Ishikawa (cell line): ENCODE data around the gene GAL3ST1.

ENCODE experiments used
- CEBPB ChIP-seq: IDR thresholded peaks from 2 replicates; pipeline ENCODE4 v1.6.1; 2012
- CREB1 ChIP-seq: IDR thresholded peaks from 2 replicates; pipeline ENCODE4 v1.6.1; 2012; ENCODE audit warnings: low read depth
- EGR1 ChIP-seq: IDR thresholded peaks from 2 replicates; pipeline ENCODE4 v1.6.1; 2012
- EP300 ChIP-seq: IDR thresholded peaks from 2 replicates; pipeline ENCODE4 v1.6.1; 2012; ENCODE audit warnings: borderline replicate concordance
- FOXM1 ChIP-seq: IDR thresholded peaks from 2 replicates; pipeline ENCODE4 v1.6.1; 2012; ENCODE audit warnings: low read depth, borderline replicate concordance
- MAX ChIP-seq: IDR thresholded peaks from 2 replicates; pipeline ENCODE4 v1.6.1; 2012
- NFIC ChIP-seq: IDR thresholded peaks from 2 replicates; pipeline ENCODE4 v1.6.1; 2012
- RAD21 ChIP-seq: IDR thresholded peaks from 2 replicates; pipeline ENCODE4 v1.6.1; 2012; ENCODE audit warnings: low read depth
- REST ChIP-seq: IDR thresholded peaks from 2 replicates; pipeline ENCODE4 v1.6.1; 2012; ENCODE audit warnings: low read depth, mild to moderate bottlenecking
- TAF1 ChIP-seq: IDR thresholded peaks from 2 replicates; pipeline ENCODE4 v1.6.1; 2012; ENCODE audit warnings: low read depth, mild to moderate bottlenecking
- TCF12 ChIP-seq: IDR thresholded peaks from 2 replicates; pipeline ENCODE4 v1.6.1; 2012; ENCODE audit warnings: low read depth
- TEAD4 ChIP-seq: IDR thresholded peaks from 2 replicates; pipeline ENCODE4 v1.6.1; 2012
- USF1 ChIP-seq: IDR thresholded peaks from 2 replicates; pipeline ENCODE4 v1.6.1; 2012
- YY1 ChIP-seq: IDR thresholded peaks from 2 replicates; pipeline ENCODE4 v1.6.1; 2012; ENCODE audit warnings: low read depth
- ZBTB7A ChIP-seq: IDR thresholded peaks from 2 replicates; pipeline ENCODE4 v1.6.1; 2012; ENCODE audit warnings: low read depth

Gene GAL3ST1

GRCh38 chr22:30526656-30527055 is 47.8 kb downstream of the GAL3ST1 start:
- TF ChIP-seq USF1 (no peak), MAX (no peak), TCF12 (no peak), NFIC (no peak), YY1 (no peak), REST (no peak)

- TF ChIP-seq EP300 (no peak), TCF12 (no peak), EGR1 (no peak), NFIC (no peak), CREB1 (no peak), YY1 (no peak), USF1 (no peak)
Measured at GRCh38 chr22:30523646-30524489, 50.6 kb downstream of the GAL3ST1 start.

- TF ChIP-seq YY1 (no peak), RAD21 (no peak), USF1 (no peak), ZBTB7A (no peak), TEAD4 (no peak), TCF12 (no peak), CREB1 (no peak), TAF1 (no peak), EP300 (no peak), EGR1 (no peak), CEBPB (no peak), MAX (no peak), REST (no peak)
Measured at GRCh38 chr22:30521368-30522156, 52.9 kb downstream of the GAL3ST1 start.

- TF ChIP-seq EP300 (no peak), CEBPB (no peak), ZBTB7A (no peak), USF1 (no peak), YY1 (no peak), MAX (no peak), RAD21 (no peak)
Measured at GRCh38 chr22:30519842-30520425, 54.5 kb downstream of the GAL3ST1 start.

- no peak for TF ChIP-seq RAD21
- no peak for TF ChIP-seq CEBPB
- no peak for TF ChIP-seq YY1
- no peak for TF ChIP-seq TCF12
- TF ChIP-seq MAX, result no peak
- TF ChIP-seq EGR1, result no peak
- TF ChIP-seq CREB1, result no peak
- no peak for TF ChIP-seq USF1
- no peak for TF ChIP-seq TEAD4
- TF ChIP-seq FOXM1, result no peak
- no peak for TF ChIP-seq TAF1
- no peak for TF ChIP-seq REST
- TF ChIP-seq ZBTB7A, result no peak
- TF ChIP-seq NFIC, result no peak
- no peak for TF ChIP-seq EP300
Measured at GRCh38 chr22:30516731-30517130, 57.7 kb downstream of the GAL3ST1 start.
